HG03060 (cell line): ENCODE data around the gene SPATA19.

ENCODE experiments used
- ATAC-seq: cut with Tn5 transposase; IDR thresholded peaks from one replicate; pipeline ENCODE4 v1.9.1; 2021; ENCODE audit warnings: low read depth, moderate number of reproducible peaks; ENCODE audit not compliant: unreplicated experiment

Gene SPATA19

DNA sequence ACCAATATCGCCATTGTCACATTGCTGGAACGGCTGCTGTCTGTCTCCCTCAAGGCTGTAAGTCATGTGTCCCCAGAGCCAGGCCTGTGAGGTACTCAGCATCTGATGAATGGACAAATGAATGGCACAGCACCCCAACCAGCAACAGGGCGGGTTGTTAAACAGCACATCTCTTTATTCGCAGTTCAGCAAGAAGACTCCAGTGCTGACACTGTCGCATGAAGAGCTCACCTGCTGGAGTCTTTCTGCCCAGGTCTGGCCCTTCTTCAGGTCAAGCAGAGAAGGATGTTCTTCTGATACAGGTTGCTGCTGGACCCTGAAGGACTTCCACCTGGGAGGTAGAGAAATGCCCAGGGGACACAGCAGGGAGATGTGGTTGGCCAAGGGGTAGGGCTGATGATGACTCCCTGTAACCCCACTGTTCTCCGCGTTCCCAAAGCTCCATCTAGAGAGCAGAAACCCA, 4.8 kb downstream of the SPATA19 start:
- ATAC-seq: no peak

DNA sequence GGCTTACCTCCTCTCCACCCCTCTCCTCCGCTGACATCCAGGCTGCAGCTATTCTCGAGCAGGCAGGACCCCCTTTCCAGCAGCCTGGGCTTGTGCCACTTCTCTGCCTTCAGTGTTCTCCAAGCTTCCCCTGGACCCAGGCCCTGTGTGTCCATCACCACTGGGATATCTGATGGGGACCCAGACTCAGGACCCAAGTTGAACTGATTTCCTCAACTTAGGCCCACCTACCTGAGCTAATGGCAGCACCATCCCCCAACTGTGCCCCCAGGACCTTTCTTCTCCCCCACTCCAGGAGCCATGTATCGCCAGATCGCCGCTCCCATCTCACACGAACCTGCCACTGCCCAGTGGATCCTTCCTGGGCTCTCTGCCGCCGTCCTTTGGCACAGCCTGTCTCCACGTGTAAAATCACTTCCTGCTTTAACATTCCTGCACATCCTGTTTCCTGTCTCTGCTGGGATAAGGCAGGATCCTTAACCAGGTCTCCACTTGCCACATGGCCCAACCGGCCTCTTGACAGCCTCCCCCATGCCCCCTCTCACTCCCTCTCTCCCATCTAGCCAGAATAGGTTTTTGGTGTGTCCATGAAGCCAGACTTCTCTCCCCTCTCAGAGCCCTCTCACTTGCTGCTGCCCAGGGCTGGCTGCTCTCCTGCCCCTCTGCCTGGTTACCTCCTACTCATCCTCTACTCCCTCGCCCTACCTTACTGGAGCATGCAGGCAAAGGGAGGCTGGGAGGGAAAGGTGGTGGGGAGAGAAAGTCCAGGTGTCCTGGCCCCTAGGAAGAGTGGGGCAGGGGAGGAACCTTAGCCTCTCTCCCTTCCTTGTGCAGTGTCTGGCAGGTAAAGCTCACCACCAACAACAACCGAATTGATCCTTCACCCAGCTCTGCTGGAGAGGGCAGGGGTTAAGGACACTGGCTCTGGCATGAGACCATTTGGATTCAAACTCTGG, 9.4 kb downstream of the SPATA19 start:
- no peak for ATAC-seq

DNA sequence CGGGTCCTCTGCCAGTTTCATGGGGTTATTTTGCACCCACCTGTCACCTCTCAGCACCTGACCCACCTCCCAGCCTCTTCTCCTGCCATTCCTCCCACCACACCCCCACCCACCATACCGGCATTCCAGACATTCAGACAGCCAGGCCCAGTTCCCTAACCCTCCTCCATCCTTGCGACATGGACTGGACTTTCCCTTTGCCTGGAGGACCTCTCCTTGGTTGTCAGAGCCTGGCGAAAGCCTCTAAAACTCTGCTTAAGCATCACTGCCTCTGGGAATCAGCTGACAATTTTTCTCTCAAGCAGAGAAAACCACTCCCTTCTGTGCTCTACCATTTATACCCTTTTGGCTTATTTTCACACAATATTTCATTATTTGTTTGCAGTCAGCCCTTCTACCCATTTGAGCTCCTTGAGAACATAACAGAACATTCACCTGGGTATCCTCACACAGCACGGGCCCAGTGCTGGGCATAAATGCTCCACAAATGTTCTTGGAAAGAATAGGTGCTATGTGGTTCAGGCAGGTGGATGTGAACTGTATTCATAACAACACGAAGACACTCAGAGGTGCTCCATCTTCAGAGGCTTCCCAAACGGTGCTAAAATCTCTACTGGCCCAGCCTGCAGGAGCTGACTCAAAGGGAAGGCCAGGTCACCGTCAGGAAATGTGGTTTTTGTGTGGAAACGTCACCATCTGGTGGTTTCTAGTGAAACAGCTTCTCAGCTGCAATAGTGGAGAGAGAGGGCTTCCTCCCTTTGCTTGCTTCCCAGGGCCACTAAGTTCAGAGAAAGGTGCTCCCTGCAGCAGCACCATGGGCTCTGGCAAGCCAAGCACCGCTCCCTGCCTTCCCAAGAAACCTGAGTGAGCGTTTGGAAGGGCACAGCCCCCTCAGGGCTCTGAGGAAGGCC, 10.4 kb downstream of the SPATA19 start:
- ATAC-seq: peak; percentile 64

GRCh38 chr11:133833898-133834681, 11.2 kb downstream of the SPATA19 start:
- no peak for ATAC-seq

- ATAC-seq: no peak
Observed at GRCh38 chr11:133832991-133833897, 12.1 kb downstream of the SPATA19 start.

DNA sequence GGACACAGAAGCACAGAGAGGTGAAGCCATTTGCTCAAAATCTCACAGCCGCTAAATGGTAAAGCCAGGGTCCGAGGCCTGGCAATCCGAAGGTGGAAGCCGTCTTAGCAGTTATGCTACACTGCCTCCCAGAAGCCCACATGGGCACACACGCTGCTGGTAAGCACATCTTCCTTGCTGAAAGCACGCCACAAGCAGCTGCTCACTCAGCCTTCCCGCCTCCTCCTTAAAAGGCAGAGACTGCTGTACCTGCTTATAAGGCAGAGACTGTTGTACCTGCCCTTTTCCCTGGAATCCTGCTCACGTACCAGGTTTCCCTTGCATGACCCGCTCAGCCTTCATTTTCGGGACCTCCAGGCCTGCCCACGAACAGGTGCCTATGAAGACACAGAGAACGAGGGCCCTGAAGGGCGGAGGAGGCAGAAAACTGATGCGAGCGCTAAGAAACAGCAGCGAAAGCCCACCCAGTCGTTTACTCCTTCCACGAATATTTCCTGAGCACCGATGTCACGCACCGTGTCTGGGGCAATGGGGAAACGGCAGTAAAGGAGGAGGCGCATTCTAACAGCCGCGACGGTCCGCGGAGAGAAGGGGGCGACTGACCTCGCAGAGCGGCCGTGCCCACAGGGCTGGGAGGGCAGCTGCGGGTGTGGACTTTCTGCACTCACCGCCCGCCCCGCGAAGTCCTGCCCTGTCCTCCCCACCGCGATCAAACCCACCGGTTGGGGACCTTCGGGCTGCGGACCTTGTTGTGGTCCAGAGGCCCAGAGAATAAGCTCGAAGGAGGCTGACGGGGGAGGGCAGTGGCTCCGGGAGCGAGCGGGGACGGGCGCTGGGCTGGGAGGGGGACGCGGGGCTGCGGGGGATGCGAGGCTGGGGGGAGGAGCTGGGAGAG, 13.0 kb downstream of the SPATA19 start:
- ATAC-seq: no peak

GRCh38 chr11:133830931-133831907, 14.1 kb downstream of the SPATA19 start:
- ATAC-seq: no peak

DNA sequence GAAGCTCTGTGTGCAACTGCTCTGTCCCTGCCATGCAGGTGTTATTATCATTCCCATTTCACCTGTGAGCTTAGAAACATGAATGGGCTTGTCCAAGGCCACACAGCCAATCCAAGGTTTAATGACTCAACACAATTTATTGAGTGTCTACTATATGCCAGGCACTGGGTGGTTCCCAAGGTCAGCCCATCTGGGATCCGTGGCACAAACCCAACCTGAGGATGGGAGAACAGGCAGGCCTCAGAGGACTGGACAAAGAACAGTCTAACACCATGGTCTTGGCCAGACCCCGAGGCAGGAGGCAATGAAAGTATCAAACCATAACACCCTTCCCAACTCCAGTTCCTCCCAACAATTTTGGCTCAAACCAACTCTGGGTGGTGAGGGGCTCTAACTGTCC, 15.7 kb downstream of the SPATA19 start:
- ATAC-seq: no peak

DNA sequence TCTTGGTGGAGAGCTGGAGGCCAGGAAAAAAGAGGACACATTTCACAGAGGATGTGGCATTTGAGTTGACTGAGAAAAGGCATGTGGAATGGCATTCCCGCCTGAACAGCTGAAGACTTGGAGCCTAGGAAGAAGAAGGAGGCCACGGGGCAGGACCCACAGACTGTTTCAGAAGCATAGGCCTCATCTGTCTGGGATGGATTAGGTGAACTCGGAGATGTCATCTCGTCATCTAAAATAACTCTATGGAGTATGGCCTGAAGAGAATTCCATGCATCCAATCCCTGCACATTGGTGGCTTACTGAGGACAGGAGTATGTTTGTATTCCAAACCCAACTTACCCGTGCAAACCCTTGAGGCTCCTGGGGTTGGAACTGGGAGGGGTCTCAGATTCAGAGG, 16.4 kb downstream of the SPATA19 start:
- ATAC-seq: no peak

GRCh38 chr11:133827556-133827955, 17.8 kb downstream of the SPATA19 start:
- ATAC-seq: no peak

DNA sequence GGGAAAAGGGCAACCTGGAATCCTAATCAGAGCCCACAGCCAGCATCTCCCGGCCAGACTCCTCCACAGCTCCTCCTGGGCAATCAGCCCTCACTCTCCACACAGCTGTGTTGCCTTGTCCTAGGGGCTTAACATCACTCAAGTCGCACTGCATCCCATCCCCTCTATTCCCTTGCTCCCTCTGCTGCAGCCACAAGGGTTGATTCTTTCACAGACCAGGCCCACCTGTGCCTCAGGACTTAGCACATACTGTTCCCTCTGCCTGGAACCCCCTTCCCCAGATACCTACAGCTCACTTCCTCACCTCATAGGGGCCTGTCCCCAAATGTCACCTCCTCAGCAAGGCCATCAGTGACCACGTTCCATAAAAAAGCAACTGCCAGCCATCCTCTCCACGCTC, 18.4 kb downstream of the SPATA19 start:
- ATAC-seq: no peak

DNA sequence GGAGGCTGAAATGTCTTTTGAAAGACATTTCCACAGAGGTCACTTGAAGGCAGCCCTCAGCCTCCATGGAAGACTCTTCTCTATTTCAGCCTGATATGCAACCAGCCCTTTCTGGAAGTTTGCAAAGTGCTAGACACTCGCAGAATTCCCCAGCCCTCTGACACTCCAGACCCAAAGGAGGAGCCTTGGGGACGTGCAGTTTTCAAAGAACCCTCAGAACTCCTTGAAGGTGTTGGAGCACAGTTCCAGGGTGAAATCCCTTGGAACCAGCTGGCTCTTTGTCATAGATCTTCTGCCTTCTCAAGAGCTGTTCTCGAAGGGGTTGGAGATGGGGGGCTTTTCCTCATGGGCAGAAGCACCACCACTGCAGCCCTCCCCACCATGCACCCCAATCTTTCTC, 19.6 kb downstream of the SPATA19 start:
- ATAC-seq: no peak

DNA sequence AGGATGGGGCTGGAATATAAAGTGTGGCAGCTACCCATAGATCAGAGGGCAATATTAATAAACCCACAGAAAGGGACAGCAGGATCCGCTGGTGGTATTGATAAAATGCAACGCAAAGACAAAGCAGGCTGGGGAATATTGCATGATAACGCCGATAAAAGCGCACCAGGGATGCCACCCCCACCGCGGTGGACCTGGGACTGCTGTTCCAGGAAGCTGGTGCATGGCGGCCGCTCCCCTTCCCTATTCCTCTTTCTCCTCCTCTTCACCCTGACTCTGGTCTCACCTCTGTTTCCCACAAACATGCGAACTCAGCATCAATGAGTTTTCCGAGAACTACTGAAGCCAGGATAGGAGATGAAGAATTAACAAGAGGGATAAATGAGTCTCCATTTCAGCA, 20.2 kb downstream of the SPATA19 start:
- ATAC-seq: no peak

GRCh38 chr11:133824593-133824992, 20.7 kb downstream of the SPATA19 start:
- ATAC-seq: no peak

DNA sequence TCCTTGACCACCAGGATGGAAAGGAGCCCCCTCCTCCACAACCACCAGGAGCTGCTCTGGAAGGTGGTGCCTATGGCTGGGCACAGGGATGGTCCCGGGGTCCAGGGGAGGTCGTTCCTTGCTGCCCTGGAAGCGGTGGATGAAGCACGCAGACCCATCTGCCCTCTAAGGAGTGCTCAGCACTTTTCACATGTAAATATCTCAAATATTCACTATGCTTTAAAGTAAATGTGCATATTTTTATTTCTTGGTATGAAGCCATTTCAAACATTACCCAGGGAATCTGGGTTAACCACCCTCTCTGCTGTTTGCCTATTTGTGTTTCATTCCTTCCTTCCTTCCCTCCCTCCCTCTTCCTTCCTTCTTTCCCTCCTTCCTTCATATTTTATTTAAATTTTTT, 21.7 kb downstream of the SPATA19 start:
- no peak for ATAC-seq

GRCh38 chr11:133823211-133823610, 22.1 kb downstream of the SPATA19 start:
- ATAC-seq: no peak

DNA sequence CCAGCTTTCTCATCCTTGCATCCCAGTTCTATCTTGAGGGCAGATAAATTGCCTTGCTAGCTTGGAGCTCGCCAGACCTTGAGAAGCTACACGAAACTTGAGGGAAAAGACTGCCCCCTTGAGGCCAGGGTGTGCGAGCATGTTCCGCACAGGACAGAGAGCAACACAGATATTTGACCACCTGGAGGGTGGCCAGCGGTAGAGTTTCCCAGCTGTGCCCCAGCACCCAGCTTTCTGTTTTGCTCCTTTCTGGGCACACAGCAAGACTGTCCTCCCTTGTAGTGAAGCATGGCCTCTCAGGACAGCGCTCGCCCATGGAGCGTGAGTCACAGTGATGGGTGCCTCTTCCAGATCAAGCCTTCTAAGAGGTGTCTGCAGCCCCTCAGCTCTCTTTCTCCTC, 23.5 kb downstream of the SPATA19 start:
- peak; percentile 79 for ATAC-seq
